Karpas-422 (cell line): ENCODE measurements around the gene LDLR. TPM values are rescaled to one million over a fixed set of nuclear protein-coding genes. Genes with fewer than 3 reads are reported as not detected.
"Not testable (repeated sequence)": the region's sequence is repeated elsewhere in the genome, so short reads cannot be mapped to it uniquely, and the experiment has no call there.

Experiments
- DNase-seq: peaks from one replicate; pipeline ENCODE4 v3.0.0-alpha.2; 2015
- H2AFZ ChIP-seq: fragments of 200-600 bp; sonication (generic); 2 replicates; pipeline ENCODE4 v1.6.1; 2014; ENCODE audit warnings: antibody characterized with exemption, low read length, mixed read lengths
- H3K27ac ChIP-seq: fragments of 200-600 bp; sonication (generic); 2 replicates; pipeline ENCODE4 v1.5.1; 2014; ENCODE audit warnings: mild to moderate bottlenecking, low read length, moderate library complexity
- H3K27me3 ChIP-seq: fragments of 200-600 bp; sonication (generic); 2 replicates; pipeline ENCODE4 v1.6.1; 2014; ENCODE audit warnings: low read length, mixed read lengths
- H3K36me3 ChIP-seq: fragments of 200-600 bp; sonication (generic); 2 replicates; pipeline ENCODE4 v1.6.1; 2014; ENCODE audit warnings: low read length, mixed read lengths; ENCODE audit not compliant: insufficient read depth
- H3K4me1 ChIP-seq: fragments of 200-600 bp; sonication (generic); 2 replicates; pipeline ENCODE4 v1.6.1; 2014; ENCODE audit warnings: mild to moderate bottlenecking, low read length, mixed read lengths
- H3K4me2 ChIP-seq: fragments of 200-600 bp; sonication (generic); 2 replicates; pipeline ENCODE4 v1.6.1; 2014; ENCODE audit warnings: low read length, low read depth, mild to moderate bottlenecking; ENCODE audit not compliant: poor library complexity, severe bottlenecking
- H3K4me3 ChIP-seq: fragments of 200-600 bp; sonication (generic); 2 replicates; pipeline ENCODE4 v1.5.1; 2014; ENCODE audit warnings: mild to moderate bottlenecking, antibody characterized with exemption, low read length, mixed read lengths
- H3K79me2 ChIP-seq: fragments of 200-600 bp; sonication (generic); 2 replicates; pipeline ENCODE4 v1.6.1; 2014; ENCODE audit warnings: mild to moderate bottlenecking, low read length, mixed read lengths
- H3K9ac ChIP-seq: fragments of 200-600 bp; sonication (generic); 2 replicates; pipeline ENCODE4 v1.6.0; 2014; ENCODE audit warnings: low read length
- H3K9me2 ChIP-seq: fragments of 200-600 bp; sonication (generic), shearing (Covaris generic); replicated peaks from 2 replicates; pipeline ENCODE4 v1.6.0; 2014; ENCODE audit warnings: mild to moderate bottlenecking, low read length, moderate library complexity; ENCODE audit not compliant: insufficient read depth
- H3K9me3 ChIP-seq: fragments of 300-700, 200-600 bp; sonication (generic); 2 replicates; pipeline ENCODE4 v1.6.1; 2014; ENCODE audit warnings: low read length, mixed read lengths
- H4K20me1 ChIP-seq: fragments of 200-600 bp; sonication (generic); 2 replicates; pipeline ENCODE4 v1.6.1; 2014; ENCODE audit warnings: mild to moderate bottlenecking, antibody characterized with exemption, low read length, low read depth; ENCODE audit not compliant: insufficient read depth
- total RNA-seq: library from RNA; depleted of rRNA; stranded (reverse); fragments of >200 nt; shearing (Covaris generic); gene quantifications from 2 replicates; pipeline ENCODE4 v1.2.3, GENCODE V29; 2014; ENCODE audit warnings: low replicate concordance

Gene LDLR
- total RNA-seq, 1 experiment from 2014 or later: 49.8 TPM

- H3K4me3 ChIP-seq: no peak overlapping the region
- H3K4me2 ChIP-seq: no peak overlapping the region
- no peaks in the 10 kb centered on the region for H3K27me3 ChIP-seq
- H2AFZ ChIP-seq: no peak overlapping the region
- no peaks in the 10 kb centered on the region for H3K79me2 ChIP-seq
- no peak for DNase-seq
- H3K9ac ChIP-seq: no peak overlapping the region
- no peaks in the 10 kb centered on the region for H3K9me3 ChIP-seq
- H4K20me1 ChIP-seq: no peaks in the 10 kb centered on the region
- peaks cover 10% of the 10 kb centered on the region for H3K4me1 ChIP-seq
- no peaks in the 10 kb centered on the region for H3K9me2 ChIP-seq
- H3K36me3 ChIP-seq: no peaks in the 10 kb centered on the region
- no peak overlapping the region for H3K27ac ChIP-seq
These were observed 87.4 kb downstream of the LDLR start for GRCh38 chr19:11176466-11177193.

DNA sequence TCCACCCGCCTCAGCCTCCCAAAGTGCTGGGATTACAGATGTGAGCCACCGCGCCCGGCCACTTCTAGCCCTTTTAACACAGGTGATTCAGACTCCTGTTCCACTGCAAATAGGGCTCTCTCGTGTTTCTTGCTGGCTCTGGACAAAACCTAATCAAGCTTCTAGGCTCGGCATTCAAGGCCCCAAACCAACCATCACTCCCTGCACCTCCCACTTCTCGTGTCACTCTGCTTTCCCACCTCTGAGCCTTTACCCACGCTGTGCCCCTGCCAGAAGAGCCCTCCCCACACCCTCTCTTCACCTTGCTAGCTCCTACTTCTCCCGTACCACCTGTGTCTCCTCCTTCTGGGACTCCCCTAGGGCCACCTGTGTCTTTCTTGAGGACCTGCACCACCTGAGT, 88.3 kb downstream of the LDLR start:
- H3K4me2 ChIP-seq: no peak overlapping the region
- no peaks in the 10 kb centered on the region for H3K36me3 ChIP-seq
- H3K9me2 ChIP-seq: no peaks in the 10 kb centered on the region
- no peaks in the 10 kb centered on the region for H3K79me2 ChIP-seq
- no peak overlapping the region for H3K9ac ChIP-seq
- H3K4me1 ChIP-seq: peaks cover 10% of the 10 kb centered on the region
- no peaks in the 10 kb centered on the region for H3K27me3 ChIP-seq
- H2AFZ ChIP-seq: no peak overlapping the region
- H3K9me3 ChIP-seq: no peaks in the 10 kb centered on the region
- no peak overlapping the region for H3K4me3 ChIP-seq
- H4K20me1 ChIP-seq: no peaks in the 10 kb centered on the region
- DNase-seq: no peak
- no peak overlapping the region for H3K27ac ChIP-seq

GRCh38 chr19:11179145-11179465, 89.8 kb downstream of the LDLR start:
- H3K9me2 ChIP-seq, H3K27me3 ChIP-seq, H3K9me3 ChIP-seq, H2AFZ ChIP-seq, H3K79me2 ChIP-seq, H3K4me3 ChIP-seq, H4K20me1 ChIP-seq, DNase-seq, H3K27ac ChIP-seq, H3K36me3 ChIP-seq, H3K4me2 ChIP-seq, H3K9ac ChIP-seq: not testable (repeated sequence)
- peaks cover 10% of the 10 kb centered on the region for H3K4me1 ChIP-seq

DNA sequence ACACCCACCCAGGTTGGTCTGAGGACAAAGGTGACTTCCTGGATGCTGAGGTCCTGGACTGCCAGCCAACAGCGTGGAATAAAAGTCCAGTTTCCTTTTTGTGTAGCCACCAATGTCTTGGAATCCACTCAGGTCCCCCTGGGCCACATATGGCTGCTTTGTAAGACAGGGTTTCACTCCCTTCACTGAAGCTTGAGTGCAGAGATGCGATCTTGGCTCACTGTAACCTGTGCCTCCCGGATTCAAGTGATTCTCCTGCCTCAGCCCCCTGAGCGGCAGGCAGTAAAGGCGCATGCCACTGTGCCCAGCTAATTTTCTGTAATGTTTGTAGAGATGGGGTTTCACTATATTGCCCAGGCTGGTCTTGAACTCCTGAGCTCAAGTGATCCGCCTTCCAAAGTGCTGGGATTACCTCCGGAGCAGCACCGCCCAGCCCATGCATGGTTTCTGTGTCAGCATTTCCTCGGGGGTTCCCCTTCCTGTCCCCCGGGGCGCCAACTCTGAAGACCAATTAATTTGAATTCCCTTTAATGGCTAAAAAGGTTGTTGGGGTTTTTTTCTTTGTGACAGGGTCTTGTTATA, 90.5 kb downstream of the LDLR start:
- no peaks in the 10 kb centered on the region for H3K36me3 ChIP-seq
- H3K9ac ChIP-seq: peak overlapping the region; percentile 24; the same call in 1 of the 2 replicates
- H3K79me2 ChIP-seq: no peaks in the 10 kb centered on the region
- peak overlapping the region; percentile 37 for H3K4me2 ChIP-seq
- H4K20me1 ChIP-seq: no peaks in the 10 kb centered on the region
- H3K9me3 ChIP-seq: no peaks in the 10 kb centered on the region
- no peak for DNase-seq
- peaks cover 10% of the 10 kb centered on the region for H3K4me1 ChIP-seq
- no peaks in the 10 kb centered on the region for H3K9me2 ChIP-seq
- H3K4me3 ChIP-seq: peak overlapping the region; percentile 10; the same call in 1 of the 2 replicates
- H3K27me3 ChIP-seq: no peaks in the 10 kb centered on the region
- H2AFZ ChIP-seq: no peak overlapping the region
- no peak overlapping the region for H3K27ac ChIP-seq

GRCh38 chr19:11180346-11180745, 91.1 kb downstream of the LDLR start:
- Histone ChIP-seq H3K9me3 (no peaks in the 10 kb centered on the region), H3K9me2 (no peaks in the 10 kb centered on the region), H3K4me1 (peaks cover 10% of the 10 kb centered on the region), H3K27ac (no peak overlapping the region), H2AFZ (no peak overlapping the region), H3K36me3 (no peaks in the 10 kb centered on the region), H4K20me1 (no peaks in the 10 kb centered on the region), H3K27me3 (no peaks in the 10 kb centered on the region), H3K79me2 (no peaks in the 10 kb centered on the region), H3K4me2 (peak overlapping the region; percentile 37), H3K9ac (no peak overlapping the region), H3K4me3 (no peak overlapping the region)
- no peak for DNase-seq

- not testable (repeated sequence) for H3K27ac ChIP-seq, H2AFZ ChIP-seq, DNase-seq, H3K9ac ChIP-seq, H3K79me2 ChIP-seq, H3K36me3 ChIP-seq, H3K4me2 ChIP-seq, H3K27me3 ChIP-seq, H4K20me1 ChIP-seq, H3K4me3 ChIP-seq, H3K9me3 ChIP-seq, H3K9me2 ChIP-seq
- peaks cover 10% of the 10 kb centered on the region for H3K4me1 ChIP-seq
These were observed 91.7 kb downstream of the LDLR start for GRCh38 chr19:11180975-11181374.

DNA sequence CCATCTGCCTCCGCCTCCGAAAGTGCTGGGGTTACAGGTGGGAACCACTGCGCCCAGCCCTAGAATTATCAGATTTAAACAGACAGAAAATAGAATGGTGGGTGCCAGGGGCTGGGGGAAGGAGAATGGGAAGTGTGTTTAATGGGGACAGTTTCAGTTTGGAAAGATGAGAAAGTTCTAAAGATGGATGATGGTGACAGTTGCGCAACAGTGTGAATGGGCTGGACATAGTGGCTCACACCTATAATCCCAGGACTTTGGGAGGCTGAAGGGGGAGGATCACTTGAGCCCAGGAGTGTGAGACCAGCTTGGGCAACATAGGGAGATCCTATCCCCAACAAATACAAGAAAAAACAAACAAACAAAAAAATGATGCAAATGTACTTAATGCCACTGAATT, 92.2 kb downstream of the LDLR start:
- H3K27ac ChIP-seq: no peak overlapping the region
- no peaks in the 10 kb centered on the region for H3K9me3 ChIP-seq
- no peak overlapping the region for H3K4me2 ChIP-seq
- H3K36me3 ChIP-seq: no peaks in the 10 kb centered on the region
- no peak for DNase-seq
- H3K9ac ChIP-seq: no peak overlapping the region
- no peaks in the 10 kb centered on the region for H3K27me3 ChIP-seq
- H3K4me3 ChIP-seq: no peak overlapping the region
- no peaks in the 10 kb centered on the region for H4K20me1 ChIP-seq
- H3K9me2 ChIP-seq: no peaks in the 10 kb centered on the region
- H3K4me1 ChIP-seq: peaks cover 10% of the 10 kb centered on the region
- H3K79me2 ChIP-seq: no peaks in the 10 kb centered on the region
- H2AFZ ChIP-seq: no peak overlapping the region
